Measurements from ENCODE around the gene AP5S1.
"Not testable (repeated sequence)": the region's sequence is repeated elsewhere in the genome, so short reads cannot be mapped to it uniquely, and the experiment has no call there.

The AP5S1 gene

DNA sequence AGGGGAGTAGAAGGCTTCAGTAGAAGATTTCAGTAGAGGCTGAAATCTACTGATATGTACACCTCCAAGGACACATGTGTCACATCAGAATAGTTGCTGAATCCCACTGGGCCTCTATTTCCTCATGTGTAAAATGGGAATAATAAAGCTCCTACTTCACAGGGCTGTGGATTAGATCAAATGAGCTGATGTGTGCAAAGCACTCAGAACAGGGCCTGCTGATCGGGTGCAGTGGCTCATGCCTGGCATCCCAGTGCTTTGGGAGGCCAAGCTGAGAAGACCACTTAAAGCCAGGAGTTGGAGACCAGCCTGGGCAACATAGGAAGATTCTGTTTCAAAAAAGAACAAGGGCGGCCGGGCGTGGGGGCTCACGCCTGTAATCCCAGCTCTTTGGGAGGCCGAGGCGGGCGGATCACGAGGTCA is 8.1 kb upstream of the AP5S1 start:
- ATAC-seq = no peak
- no peak for DNase-seq

DNA sequence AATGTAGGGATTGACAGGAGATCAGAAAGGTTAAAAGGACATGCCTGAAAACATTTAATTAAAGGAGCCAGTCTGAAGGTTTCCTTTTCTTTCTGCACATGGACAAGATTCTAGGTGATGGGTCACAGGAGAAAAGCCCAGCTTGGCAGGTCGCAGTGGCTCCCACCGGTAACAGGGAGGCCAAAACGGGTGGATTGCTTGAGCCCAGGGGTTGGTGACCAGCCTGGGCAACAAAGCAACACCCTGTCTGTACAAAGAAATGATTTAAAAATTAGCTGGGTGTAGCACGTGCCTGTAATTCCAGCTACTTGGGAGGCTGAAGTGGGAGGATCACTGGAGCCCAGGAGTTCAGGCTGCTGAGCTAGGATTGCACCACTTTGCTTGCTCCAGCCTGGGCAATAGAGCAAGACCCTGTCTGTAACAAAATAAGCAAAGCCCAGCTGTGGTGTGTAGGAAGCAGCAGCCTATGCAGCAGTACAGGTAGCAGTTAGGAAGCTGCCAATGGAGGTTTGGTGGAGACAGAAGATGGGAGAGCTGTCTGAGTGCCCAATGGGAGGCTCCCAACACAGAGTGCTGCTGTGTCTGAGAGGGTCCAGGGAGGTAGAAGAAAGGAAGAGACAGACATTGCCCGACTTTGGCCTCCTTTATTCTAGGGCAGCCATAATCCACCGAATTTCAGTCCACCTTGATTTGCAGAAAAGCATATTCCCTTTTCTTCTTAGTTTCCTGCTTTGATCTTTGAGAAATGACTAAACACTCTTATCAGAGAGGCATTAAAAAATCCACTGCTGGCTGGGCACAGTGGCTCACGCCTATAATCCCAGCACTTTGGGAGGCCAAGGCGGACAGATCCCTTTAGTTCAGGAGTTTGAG is 7.1 kb upstream of the AP5S1 start:
- ATAC-seq = no peak
- DNase-seq = no peak

DNA sequence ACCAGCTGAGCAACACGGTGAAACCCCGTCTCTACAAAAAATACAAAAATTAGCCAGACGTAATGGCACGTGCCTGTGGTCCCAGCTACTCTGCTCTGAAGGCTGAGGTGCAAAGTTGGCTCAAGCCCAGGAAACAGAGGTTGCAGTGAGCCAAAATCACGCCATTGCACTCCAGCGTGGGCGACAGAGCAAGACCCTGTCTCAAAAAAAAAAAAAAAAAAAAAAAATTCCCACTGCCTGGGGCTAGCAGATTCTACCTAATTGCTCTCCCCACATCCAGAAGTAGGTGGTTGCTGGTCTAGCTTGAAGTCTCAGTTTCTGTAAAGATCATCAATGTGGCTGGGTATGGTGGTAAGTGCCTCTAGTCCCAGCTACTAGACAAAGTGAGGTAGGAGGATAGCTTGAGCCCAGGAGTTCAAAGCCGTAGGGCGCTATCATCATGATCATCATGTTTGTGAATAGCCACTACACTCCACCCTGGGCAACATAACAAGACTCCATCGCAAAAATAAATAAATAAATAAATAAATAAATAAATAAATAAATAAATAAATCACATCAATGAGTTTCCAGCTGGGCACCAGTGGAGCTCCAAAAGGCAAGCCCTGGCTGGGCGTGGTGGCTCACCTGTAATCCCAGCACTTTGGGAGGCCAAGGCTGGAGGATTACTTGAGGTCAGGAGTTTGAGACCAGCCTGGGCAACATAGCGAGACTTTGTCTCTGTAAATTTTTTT is 6.3 kb upstream of the AP5S1 start:
- peak; percentile 29 for ATAC-seq
- no peak for DNase-seq

DNA sequence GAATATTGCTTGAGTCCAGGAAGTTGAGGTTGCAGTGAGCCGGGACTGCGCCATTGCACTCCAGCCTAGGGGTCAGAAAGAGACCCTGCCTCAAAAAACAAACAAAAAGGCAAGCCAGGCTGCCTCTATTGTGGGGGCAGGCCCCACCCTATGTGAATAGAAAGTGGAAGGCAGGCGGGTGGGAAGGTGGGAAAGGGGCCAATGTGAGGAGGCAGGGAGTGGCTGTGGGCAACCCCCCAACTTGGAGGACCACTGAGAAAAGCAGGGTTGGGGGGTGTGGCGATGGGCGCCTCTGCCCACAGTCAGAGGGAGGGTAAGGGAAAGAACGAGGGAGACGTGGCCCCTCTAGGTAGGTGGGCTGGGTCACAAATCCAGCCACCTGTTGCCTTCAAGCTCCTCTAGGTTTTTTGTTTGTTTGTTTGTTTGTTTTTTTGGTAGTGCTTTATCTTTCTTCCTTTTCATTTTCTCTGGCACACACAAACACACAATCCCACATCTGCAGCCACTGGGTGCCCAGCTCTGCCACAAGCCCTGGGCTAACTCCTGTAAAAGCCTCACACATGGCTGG is 5.3 kb upstream of the AP5S1 start:
- no peak for ATAC-seq
- no peak for DNase-seq

DNA sequence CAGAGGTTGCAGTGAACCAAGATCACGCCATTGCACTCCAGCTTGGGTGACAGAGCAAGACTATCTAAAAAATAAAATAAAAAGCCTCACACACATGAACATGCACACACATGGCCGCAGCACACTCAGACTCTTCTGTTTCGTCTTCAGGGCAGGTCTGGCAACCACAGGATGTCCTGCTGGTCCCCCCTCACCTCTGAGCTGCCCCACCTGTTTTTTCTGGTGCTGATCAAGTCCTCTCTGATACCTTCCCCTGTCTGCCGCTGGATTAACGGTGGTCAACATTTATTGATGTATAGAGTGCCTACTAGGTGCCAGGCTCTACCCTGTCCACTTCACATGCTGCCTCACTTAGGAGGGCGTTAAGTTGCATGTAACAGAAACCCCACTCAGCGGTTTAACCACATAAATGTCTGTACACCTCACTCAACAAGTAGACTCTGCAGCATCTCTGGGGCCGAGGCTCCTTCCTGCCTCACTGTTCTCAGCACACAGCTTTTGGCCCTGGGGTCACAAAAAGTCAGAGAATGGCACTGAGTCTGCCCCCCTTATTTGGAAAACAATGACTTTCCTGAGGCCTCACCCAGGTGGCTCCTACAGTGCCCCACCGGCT is 4.5 kb upstream of the AP5S1 start:
- no peak for DNase-seq
- ATAC-seq = no peak

DNA sequence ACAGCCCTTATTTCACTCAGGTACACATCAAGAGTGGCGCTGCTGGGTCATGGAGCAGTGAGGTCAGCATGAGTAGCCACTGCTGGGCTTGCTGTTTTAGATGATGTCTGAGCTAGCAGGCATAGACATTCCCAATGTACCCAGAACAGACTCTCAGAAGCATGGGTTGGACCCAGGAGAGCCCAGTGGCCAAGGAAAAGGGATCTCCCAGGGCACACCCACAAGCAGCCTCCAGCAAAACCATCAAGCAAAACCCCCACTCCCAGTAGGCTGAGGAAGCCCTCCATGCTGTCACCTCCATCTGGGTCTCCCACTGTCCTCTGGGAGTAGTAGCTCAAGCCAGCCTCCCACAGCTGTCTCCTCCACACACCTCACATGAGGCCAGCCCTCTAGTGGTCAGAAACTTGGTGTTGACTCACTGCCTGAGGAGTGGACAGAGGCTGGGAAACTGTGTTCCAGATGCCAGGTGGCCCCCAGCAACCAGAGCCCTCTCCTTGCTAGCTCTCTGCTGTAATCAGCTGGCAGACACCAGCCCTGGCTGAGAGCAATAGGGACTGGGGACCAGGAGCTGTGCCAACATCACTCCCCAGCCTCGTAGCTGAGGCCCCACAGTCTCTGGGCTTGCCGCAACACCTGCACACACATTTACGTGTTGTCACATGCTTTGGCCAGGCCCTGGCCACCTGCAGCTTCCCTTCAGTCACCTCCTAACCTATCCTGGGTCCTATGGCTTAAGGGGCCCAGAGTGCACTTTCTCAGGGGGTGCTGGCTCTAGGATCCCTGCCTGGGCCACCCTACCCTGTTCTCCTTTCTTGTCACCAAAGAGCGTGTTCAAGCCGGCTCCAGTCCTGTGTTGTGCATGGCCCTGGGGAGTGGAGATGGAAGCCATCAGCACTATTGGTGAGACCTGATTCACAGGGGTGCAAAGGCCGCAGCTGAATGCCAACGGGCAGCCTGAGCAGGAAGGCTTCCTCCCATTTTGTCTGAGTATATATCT is 1.9 kb upstream of the AP5S1 start:
- ATAC-seq = no peak
- no peak for DNase-seq

DNA sequence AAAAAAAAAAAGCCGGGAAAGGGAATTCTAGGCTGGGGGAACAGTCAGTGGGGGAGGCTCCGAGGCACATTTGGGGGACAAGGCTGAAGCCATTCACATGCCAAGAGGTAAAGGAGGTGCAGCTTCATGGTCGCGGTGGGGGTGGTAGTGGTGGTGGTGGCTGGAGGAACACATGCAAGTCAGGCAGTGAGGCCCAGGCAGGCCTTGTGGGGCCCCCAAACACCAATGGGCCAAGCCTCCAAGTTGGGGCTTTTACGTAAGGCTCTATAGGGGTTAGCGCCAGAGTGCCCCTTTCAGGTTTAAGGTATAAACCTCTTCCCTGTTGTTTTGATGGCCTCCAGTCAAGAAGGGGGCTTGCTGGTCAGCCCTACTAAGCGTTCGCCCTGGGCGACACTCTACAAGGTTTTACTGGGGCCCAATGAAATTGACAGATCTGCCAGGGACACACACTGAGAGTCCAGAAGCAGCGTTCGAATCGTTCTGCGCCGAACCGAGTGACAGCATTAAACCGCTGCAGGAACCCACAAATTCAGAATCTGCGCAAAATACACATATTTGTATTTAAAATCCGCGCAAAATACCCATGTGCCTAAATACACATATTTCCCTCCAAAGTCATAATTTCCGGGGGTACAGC is 818 bp upstream of the AP5S1 start:
- no peak for ATAC-seq
- no peak for DNase-seq

DNA sequence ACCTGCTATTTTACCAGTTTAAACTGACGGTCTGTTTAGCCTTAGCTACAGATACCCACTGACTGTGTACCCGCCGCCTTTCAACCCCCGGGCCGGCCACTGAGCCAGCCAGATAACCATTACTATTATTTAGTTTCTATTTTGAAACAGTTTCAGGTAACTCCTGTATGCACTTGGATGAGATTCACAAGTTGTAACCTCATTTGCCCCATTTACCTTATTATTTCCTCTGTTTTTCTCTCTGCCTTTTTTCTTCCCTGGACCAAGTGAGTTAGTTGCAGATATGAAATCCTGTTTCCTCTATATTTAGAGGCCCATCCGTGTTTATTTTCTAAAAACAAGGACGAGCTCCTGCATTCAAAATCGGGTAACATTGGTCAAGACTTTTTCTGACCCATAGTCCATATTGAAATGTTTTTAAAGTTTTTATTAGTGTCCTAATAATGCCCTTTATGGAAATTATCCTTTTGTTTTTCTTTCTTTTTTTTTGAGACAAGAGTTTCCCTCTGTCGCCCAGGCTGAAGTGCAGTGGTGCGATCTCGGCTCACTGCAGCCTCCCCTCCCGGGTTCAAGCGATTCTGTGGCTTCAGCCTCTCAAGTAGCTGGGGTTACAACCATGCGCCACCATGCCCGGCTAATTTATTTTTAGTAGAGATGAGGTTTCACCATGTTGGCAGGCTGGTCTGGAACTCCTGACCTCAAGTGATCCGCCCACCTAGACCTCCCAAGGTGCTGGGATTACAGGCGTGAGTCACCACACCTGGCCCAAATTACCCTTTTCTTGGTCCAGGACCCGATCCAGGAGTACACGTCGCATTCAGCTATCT is 767 bp downstream of the AP5S1 start:
- DNase-seq = no peak
- no peak for ATAC-seq

DNA sequence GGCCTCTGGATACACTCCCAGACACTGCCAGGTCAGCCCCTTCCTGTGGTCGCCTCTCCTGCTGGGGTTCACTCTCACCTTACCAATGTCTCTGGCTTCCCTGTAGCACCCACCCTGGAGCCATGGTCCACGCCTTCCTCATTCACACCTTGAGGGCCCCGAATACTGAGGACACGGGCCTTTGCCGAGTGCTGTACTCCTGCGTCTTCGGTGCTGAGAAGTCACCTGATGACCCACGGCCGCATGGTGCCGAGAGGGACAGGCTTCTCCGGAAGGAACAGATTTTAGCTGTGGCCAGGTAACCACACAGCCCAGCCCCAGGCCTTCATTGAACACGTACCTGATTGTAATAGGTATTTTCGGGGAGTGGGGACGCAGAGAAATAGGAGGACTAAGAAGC is 1.6 kb downstream of the AP5S1 start:
- DNase-seq (no peak), ATAC-seq (no peak)

DNA sequence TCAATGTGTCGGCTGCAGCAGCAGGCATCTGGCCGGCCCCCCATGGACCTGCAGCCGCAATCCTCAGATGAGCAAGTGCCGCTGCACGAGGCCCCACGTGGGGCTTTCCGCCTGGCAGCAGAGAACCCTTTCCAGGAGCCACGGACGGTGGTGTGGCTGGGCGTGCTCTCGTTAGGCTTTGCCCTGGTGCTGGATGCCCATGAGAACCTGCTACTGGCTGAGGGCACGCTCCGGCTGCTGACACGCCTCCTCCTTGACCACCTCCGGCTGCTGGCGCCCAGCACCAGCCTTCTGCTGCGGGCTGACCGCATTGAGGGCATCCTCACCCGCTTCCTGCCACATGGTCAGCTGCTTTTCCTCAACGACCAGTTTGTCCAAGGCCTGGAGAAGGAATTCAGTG is 3.5 kb downstream of the AP5S1 start:
- DNase-seq (no peak), ATAC-seq (no peak)

DNA sequence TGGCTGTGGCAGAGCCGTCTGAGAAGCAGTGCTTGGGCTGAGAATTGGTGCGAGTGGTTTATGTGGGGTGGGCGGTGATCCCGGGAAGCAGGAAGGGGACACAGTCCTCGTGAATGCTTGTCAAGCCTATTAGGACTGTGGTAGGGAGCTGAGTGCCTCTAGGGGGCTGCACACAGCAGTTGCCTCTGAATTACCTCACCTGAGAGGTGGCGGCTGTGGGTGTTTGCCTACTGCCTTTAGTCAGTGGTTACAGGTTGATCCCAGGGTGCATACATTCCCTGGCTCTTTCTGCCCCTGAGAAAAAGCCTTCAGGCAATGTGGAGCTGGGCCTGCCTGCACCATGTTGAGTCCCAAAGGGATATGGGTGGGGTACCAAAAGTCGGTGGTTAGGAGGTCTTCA is 5.2 kb downstream of the AP5S1 start:
- ATAC-seq (no peak), DNase-seq (no peak)

DNA sequence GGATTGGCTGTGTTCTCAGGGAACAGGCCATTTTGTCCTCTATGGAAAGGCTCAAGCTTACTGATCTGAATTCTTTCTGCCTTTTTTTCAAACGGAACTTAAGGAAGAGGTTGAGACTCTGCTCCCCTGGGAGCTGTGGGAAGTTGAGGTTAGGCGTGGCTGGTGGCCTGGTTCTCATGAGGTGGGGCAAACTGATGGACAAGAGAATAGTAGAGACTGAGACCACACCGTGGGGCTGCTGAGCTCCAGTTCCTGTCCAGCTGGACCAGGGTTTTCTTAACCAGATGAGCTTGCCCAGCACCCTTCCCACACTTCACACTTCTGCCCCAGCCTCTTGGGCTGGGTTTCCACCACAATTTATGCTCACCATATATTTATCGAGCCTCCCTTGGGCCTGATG is 6.1 kb downstream of the AP5S1 start:
- ATAC-seq = no peak

DNA sequence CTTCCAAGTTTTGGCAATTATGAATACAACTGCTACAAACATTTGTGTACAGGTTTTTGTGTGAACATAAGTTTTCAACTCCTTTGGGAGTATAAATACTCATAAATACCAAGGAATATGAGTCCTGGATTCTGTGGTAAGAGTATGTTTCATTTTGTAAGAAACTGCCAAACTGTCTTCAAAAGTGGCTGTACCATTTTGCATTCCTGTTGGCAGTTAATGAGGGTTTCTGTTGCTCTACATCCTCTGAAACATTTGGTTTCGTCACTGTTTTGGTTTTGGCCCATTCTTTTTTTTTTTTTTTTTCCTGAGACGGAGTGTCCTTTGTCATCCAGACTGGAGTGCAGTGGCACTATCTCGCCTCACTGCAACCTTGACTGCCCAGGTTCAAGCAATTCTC is 8.5 kb downstream of the AP5S1 start:
- ATAC-seq = no peak

More for the DNA sequence above, 6.1 kb downstream of the AP5S1 start:
- no peak for DNase-seq

DNA sequence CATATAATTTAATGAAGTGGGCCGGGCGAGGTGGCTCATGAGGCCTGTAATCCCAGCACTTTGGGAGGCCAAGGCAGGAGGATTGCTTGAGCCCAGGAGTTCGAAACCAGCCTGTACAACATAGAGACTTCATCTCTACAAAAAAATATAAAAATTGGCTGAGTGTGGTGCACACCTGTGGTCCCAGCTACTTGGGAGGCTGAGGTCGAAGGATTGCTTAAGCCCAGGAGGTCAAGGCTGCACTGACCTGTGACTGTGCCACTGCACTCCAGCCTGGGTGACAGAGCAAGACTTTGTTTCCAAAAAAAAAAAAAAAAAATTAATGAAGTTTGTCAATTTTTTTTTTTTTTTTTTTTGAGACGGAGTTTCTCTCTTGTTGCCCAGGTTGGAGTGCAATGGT is 9.5 kb downstream of the AP5S1 start:
- not testable (repeated sequence) for DNase-seq, ATAC-seq

More for the DNA sequence above, 8.5 kb downstream of the AP5S1 start:
- no peak for DNase-seq

DNA sequence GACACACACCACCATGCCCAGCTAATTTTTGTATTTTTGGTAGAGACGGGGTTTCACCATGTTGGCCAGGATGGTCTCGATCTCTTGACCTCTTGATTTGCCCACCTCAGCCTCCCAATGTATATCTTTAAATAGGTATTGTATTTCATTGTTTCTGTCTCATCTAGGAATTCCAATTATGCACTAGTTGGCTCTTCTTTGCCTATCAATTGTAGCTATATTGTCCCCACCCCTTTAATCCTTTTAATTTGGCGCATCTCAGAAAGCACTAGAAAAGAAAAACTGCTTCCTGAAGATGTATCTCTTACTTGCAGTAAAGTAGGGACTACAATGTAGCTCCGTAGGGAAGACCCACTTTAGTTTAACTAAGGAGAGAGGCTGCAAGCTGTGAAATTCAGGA is 15.8 kb downstream of the AP5S1 start:
- no peak for DNase-seq
- ATAC-seq = no peak

DNA sequence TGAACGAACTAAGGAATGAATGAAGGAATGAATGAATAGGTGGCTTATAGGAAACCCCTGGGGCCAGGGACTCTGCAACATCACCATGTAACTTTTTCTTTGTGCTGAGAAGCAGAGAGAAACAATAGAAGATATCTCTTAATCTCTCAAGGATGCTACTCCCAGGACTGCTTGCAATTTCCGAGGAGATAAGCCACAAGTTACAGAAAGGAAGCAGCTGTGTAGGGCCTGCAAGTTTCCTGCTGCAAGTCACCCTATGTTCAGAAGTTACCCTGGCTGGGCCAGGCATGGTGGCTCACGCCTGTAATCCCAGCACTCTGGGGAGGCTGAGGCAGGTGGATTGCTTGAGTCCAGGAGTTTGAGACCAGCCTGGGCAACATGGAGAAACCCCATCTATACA is 19.0 kb downstream of the AP5S1 start:
- DNase-seq (no peak), ATAC-seq (no peak)

DNA sequence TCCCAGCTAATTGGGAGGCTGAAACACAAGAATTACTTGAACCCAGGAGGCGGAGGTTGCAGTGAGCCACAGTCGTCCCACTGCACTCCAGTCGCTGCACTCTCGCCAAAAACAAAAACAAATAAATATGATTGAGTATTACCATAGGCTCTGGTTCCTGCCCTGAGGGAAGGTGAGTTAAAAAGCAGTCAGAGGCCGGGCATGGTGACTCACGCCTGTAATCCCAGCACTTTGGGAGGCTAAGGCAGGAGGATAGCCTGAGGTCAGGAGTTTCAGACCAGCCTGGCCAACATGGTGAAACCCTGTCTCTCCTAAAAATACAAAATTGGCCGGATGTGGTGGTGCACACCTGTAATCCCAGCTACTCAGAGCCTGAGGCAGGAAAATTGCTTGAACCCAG is 19.9 kb downstream of the AP5S1 start:
- not testable (repeated sequence) for ATAC-seq, DNase-seq

DNA sequence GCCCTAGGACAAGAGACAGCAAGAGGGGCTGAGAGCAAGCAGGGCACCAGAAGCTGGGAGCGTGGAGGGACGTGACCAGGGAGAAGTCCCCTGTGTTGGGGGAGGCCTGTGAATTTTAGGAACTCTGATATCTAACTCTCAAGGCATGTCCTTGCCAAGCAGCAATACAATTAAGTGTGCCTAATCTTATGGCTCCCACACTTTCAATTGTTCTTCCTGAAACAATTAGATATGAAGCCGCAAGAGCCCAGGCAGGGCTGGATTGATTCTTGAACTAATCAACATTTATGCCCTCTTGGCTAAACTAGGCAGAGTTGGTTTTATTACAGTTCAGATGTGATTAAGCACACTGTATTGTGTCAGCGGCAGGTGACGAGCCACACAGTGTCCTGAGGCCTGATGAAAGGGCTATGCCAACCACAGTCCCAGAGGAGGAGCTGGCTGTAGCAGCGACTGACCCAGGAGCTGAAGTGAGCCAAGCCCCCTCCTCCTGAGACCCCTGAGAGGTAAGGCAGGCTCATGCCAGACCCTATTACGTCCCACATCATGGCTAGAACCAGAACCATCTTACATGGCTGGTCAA is 22.1 kb downstream of the AP5S1 start:
- DNase-seq = no peak
- no peak for ATAC-seq

DNA sequence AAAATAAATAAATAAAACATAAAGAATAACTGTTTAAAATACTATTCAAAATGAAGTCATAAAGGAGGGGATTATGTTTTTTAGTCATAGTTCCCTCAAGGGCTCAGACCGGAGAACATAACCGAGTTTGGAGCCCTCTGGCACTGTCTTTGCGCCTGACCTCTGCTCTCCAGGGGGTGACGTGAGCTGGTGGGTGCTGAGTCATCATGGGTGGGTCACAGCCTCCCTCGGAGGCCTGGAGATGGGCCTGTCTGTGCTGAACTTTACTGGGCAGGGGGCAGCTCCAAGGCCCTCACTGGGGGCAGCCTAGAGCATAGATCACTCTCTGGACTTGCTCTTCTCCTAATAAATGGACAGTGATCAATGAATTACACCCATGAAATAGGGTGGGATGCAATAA is 23.1 kb downstream of the AP5S1 start:
- DNase-seq = peak; percentile 14
- no peak for ATAC-seq
